IPS-NIHi7 (cell line): ENCODE results near the gene ALK.

Source experiments
- DNase-seq: peaks from one replicate; pipeline ENCODE4 v3.0.0; 2012; ENCODE audit warnings: mixed read lengths; ENCODE audit errors: extremely low spot score

ALK gene

DNA sequence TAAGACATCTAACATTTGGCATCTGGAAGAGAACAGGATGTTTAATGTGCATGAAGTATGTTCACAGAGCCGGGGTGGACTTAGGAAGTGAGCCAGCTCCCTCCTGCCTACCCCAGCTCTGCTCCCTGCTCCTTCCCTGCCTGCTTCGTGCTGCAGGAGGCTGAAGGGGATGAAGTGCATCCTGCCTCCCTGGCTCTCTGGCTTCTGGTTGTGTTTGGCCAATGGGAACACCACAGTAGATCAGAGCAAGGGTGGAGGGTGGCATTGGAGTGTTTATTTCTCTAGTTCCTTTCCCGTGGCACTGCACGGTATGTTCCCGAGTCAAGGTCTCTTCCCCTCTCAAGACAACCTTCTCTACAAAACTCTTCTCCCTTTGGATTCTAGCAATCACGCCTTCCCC is 426.3 kb downstream of the ALK start:
- no peak for DNase-seq

GRCh38 chr2:29492701-29493100 is 428.7 kb downstream of the ALK start:
- no peak for DNase-seq

DNA sequence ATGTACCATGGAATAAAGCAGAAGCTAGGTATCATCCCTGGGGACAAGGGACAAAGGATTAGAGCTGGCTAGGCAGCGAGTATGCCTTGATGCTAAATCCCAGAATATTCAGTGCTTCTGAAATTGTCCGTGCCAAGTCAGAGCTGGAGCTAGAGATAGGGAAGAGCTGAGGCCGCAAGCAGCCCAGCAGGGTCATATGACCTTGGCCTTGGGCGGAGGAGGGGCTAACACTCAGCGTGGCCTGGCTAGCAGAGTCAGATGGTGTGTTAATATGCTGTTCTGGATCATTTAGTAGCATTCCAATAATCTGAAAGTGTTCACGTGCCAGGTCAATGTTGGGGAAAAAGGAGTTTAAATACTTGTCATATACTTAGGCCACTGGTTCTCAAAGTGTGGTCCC is 431.3 kb downstream of the ALK start:
- DNase-seq = no peak

GRCh38 chr2:29489568-29489967 is 431.8 kb downstream of the ALK start:
- no peak for DNase-seq

DNA sequence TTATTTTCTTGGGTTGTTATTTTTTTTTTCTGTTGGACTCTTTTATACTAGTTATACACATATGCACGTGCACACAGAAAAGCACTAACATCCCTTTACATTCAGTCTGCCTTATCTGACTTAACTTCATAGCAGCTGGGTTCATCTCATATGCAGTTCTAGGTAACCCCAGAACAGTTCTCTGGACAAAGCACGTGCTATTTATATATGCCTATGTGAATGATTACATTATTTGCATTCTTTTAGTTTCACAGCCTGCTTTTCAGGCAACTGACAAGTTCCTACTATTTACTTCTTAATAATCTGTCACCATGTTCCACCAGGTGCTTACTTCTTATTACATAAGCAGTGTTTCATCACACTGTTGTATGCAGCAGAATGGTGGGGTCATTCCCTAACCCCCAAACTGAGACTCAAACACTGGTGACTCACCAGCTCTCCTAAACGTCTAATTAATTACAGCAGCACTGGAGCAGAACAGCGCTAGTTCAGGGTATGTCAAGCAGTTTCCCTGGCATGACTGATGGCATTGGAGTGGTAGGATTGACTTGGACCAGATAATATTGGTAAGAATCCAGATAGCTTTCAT is 433.3 kb downstream of the ALK start:
- DNase-seq = no peak

GRCh38 chr2:29485631-29486030 is 435.8 kb downstream of the ALK start:
- DNase-seq = peak; percentile 18

- DNase-seq = no peak
Observed at GRCh38 chr2:29485117-29485516, 436.3 kb downstream of the ALK start.

GRCh38 chr2:29482867-29483266 is 438.5 kb downstream of the ALK start:
- DNase-seq = no peak

- DNase-seq = no peak
Observed at GRCh38 chr2:29482348-29482747, 439.0 kb downstream of the ALK start.

- DNase-seq = no peak
Observed at GRCh38 chr2:29481313-29481712, 440.1 kb downstream of the ALK start.

GRCh38 chr2:29480426-29480825 is 441.0 kb downstream of the ALK start:
- no peak for DNase-seq

DNA sequence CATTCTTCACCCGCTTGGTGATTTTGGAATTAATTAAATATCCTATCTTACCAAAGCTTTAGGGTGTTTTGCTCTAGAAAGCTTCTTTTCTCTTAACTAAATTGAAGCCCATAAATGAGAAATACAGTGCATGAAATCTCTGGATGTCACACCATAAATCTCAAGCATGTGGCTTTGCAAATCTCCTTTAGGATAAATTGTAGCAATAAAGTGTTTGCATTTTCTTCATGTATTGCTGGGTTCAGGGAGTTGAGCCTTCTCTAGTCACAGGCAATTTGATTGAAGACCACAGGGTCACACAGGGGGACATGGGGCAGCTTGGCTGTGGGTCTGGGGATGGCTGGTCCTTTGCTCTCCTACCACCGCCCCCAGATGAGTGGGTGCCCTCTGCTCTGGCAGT is 442.0 kb downstream of the ALK start:
- no peak for DNase-seq

DNA sequence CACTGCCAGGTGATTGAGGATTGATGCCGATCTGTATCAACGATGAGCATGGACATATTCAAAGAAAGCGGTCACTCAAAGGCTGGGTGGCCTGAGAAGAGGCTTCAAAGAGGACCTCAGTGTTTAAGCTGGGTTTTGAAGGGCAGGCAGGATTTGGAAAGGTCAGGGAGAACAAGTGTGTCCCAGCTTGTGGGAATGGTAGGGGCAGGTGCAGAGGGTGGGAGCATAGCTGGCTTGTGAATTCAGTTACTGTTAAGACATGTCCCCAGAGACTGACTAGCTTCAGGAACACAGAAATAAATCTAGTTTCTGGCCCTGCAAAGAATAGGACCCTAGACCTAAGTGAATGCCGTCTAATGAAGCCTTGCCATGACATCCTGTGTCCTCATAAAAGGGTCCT is 442.7 kb downstream of the ALK start:
- no peak for DNase-seq

DNA sequence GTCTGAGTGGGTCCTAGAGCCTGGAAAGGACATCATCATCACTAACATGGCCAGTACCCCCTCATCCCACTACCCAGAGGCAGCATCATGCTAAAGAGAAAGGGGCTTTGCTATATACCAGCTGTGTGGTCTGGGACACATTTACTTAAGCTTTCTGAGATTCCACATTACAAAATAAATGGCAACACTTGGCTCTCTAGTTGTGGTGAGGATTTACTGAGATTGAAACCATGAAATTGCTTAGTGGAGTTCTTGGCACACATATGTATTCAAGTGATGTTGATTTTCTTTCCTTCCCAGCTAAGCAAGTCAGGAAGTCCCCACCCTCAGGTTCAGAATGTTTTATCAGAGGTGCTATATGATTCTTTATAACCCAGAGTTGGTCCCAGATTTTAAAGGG is 444.2 kb downstream of the ALK start:
- DNase-seq = no peak

- DNase-seq = no peak
Observed at GRCh38 chr2:29475499-29475898, 445.9 kb downstream of the ALK start.

DNA sequence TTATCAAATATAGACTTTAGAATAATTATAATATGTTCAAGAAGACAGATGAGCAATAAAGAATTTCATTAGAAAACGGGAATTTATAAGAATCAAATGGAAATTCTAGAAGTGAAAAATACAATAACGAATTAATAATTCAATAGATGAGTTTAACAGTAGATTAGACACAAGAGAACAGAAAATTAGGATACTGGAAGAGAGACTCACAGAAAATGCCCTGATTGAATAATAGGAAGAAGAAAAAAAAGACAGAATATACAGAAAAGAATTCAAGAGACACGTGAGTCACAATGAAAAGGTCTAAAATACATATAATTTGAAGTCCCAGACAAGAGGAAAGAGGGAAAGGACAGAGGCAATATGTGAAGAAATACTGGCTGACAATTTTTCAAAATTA is 451.4 kb downstream of the ALK start:
- DNase-seq = no peak

DNA sequence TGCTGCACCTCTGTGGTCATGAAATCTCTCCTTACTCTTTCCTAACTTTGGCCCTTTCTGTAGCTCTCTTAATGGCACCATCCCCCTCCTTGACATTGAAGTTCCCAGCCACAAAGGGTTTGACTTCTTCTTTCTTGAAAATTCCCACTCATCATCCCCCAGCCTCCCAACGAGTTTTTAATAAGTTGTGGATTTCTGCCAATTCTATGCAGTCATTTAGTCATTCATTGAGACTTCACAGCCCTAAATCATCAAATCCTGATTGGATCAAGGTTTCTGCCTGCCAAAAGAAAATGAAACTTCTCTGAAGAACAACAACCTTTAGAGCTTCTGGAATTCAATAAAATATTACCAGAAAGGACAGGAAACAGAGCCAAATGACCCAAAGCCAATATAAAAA is 451.9 kb downstream of the ALK start:
- DNase-seq = no peak

DNA sequence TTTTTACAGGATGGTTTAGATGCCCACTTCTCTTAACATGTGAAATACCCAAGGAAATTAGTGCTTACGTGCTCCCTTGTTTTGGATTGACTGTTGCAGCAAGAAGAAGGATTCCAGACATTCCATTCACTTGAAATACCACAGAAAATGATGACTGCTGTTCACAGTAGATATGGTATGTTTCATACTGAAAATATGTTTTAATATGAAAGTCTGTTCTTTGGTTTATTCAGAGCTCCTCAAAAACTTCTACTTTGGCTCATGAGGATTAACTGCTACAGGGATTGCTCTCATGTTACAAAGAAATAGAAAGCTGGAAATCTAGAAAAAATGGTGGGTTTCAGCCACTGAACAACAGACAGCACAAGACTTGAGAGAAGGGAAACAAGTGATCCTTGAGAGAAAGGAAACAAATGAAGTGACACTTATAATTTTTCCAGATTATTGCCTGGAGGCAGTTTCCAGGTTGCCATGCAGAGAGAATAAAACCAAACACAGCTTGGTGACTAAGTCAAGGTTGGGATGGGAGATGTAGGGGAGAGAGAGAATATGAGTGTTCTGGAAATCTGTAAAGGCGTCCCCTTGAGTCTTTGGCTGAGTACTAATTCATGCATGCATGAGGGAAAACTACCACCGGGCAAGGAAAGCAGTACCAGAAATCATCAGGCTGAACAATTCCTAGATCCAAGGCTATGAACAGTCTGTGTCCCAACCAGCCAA is 458.0 kb downstream of the ALK start:
- DNase-seq = no peak

DNA sequence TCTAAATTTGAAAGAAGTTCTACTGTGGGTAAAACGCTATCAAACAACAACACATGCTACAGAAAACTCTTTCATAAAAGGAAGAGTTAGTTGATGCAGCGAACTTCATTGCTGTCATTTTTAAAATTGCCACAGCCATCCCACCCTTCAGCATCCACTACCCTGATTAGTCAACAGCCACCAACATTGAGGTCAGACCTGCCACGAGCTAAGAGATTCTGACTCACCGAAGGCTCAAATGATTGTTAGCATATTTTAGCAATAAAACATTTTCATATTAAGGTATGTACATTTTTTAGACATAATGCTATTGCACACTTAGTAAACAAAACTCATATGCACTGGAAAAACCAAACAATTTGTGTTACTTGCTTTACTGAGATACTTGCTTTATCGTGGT is 459.1 kb downstream of the ALK start:
- no peak for DNase-seq

- DNase-seq = no peak
Observed at GRCh38 chr2:29460190-29460589, 461.2 kb downstream of the ALK start.

DNA sequence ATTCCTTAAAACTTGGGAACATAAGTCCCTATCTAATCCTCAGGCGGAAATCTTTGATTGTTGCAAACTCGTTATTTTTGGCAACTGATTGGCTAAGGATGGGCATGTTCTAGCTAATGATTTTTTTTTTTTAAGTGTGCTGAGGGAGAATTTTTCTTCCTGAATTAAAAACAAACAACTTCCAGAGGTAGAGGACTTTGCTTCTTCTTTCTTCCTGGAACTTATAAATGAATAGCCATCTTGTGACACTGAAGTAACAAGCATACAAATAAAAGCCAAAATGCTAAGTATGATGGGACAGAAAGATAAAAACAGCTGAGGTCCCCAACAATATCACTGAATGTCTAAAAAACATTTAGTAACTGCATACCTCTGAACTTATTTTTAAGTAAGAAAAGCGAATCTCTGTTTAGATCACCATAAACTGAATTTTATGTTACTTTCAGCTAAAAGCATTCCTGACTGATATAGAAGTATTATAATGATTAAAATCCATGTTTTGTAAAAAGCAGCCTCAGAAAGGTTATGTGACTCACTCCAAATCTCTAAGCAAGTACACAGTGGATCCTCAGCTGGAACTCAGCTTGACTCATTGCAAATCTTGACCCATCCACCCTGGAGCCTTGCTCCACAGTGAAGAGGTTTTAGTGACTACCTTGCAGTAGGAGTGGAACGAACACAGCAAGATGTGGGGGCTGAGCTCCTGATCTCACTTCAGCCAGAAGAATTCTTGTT is 461.8 kb downstream of the ALK start:
- no peak for DNase-seq

DNA sequence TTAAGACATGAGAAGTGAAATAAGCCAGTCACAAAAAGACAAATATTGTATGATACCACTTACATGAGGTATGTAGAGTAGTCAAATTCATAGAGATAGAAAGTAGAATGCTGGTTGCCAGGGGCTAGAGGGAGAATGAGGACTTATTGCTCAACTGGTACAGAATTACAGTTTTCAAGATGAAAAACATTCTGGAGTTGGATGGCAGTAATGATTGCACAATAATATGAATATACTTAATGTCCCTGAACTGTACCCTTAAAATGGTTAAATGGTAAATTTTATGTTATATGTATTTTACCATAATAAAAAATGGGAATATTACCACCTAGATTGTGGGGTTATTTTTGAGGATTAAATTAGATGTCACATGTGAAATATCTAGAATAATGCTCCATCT is 465.0 kb downstream of the ALK start:
- no peak for DNase-seq

GRCh38 chr2:29455200-29455860 is 466.1 kb downstream of the ALK start:
- DNase-seq = no peak
